Endodermal cell (in vitro differentiated cells): ENCODE measurements around the gene HOTAIR. TPM values are rescaled to one million over a fixed set of nuclear protein-coding genes. Genes with fewer than 3 reads are reported as not detected.

ENCODE experiments used
- DNase-seq: peaks from one replicate; pipeline ENCODE4 v3.0.0-alpha.2; 2017
- H3K27ac ChIP-seq: 2 replicates; pipeline ENCODE4 v1.5.1; 2013; ENCODE audit warnings: mild to moderate bottlenecking, low read depth, low read length, moderate library complexity
- H3K27me3 ChIP-seq: 2 replicates; pipeline ENCODE4 v1.6.1; 2013; ENCODE audit warnings: mild to moderate bottlenecking, low read length, moderate library complexity; ENCODE audit not compliant: insufficient read depth, control insufficient read depth, poor library complexity, severe bottlenecking
- H3K36me3 ChIP-seq: 2 replicates; pipeline ENCODE4 v1.7.0; 2013; ENCODE audit warnings: mild to moderate bottlenecking, low read length, moderate library complexity; ENCODE audit not compliant: control insufficient read depth, insufficient read depth
- H3K4me1 ChIP-seq: one replicate; pipeline ENCODE4 v1.7.0; 2013; ENCODE audit warnings: low read length; ENCODE audit not compliant: control insufficient read depth, insufficient read depth
- H3K4me3 ChIP-seq: 2 replicates; pipeline ENCODE4 v1.5.1; 2013; ENCODE audit warnings: mild to moderate bottlenecking, low read length, moderate library complexity
- H3K9ac ChIP-seq: 2 replicates; pipeline ENCODE4 v1.6.1; 2013; ENCODE audit warnings: mild to moderate bottlenecking, low read length, moderate library complexity; ENCODE audit not compliant: poor library complexity, severe bottlenecking; ENCODE audit errors: extremely low read depth
- H3K9me3 ChIP-seq: 2 replicates; pipeline ENCODE4 v1.6.1; 2013; ENCODE audit warnings: mild to moderate bottlenecking, low read length, moderate library complexity; ENCODE audit not compliant: control insufficient read depth
- H3K27ac Mint-ChIP-seq: 2 replicates; pipeline ENCODE4 v1.8.0; 2020; ENCODE audit warnings: mixed read lengths
- H3K27me3 Mint-ChIP-seq: 2 replicates; pipeline ENCODE4 v1.8.0; 2021; ENCODE audit warnings: mild to moderate bottlenecking, mixed read lengths; ENCODE audit not compliant: insufficient read depth
- H3K36me3 Mint-ChIP-seq: 2 replicates; pipeline ENCODE4 v1.8.0; 2020; ENCODE audit warnings: low read depth, mixed read lengths
- H3K4me1 Mint-ChIP-seq: 2 replicates; pipeline ENCODE4 v1.8.0; 2020; ENCODE audit warnings: mixed read lengths
- H3K4me3 Mint-ChIP-seq: 2 replicates; pipeline ENCODE4 v1.8.0; 2020; ENCODE audit warnings: mild to moderate bottlenecking, moderate library complexity, mixed read lengths
- H3K9me3 Mint-ChIP-seq: 2 replicates; pipeline ENCODE4 v1.8.0; 2020; ENCODE audit warnings: mild to moderate bottlenecking, mixed read lengths
- CTCF ChIP-seq: fragments of 200-600 bp; sonication (generic); conservative IDR thresholded peaks from 2 replicates; pipeline ENCODE4 v1.5.0; 2021; ENCODE audit warnings: antibody characterized with exemption, mild to moderate bottlenecking
- WGBS, 2 experiments: methylation state at CpG; one replicate each; pipeline versions ENCODE4 v1.1.5 to v1.1.7; 2013; ENCODE audit warnings: missing lambda C conversion rate in 2 of 2, mixed read lengths in 1 of 2; ENCODE audit not compliant: insufficient coverage in 1 of 2, insufficient read length in 1 of 2; 5-methylcytosine and 5-hydroxymethylcytosine counted together
- total RNA-seq, 2 donors: library from RNA; stranded (reverse); fragmentation: NEBNext Ultra II Directional in 1 of 2; extraction: Animal tissue kit (Norgen Biotek cat#: 25700) in 1 of 2; gene quantifications; 2 replicates in 1 of 2; 3 replicates in 1 of 2; pipeline ENCODE4 v1.2.1, GENCODE V29; 2021

Gene HOTAIR
- total RNA-seq, 2 donors from 2014 or later: not detected

GRCh38 chr12:54017027-54017788, 42.5 kb upstream of the HOTAIR start:
- Mint-ChIP-seq H3K4me1 (peaks cover 13% of the 10 kb centered on the region), H3K9me3 (peaks cover 3% of the 10 kb centered on the region), H3K36me3 (no peaks in the 10 kb centered on the region), H3K4me3 (peak overlapping the region; percentile 47), H3K27ac (no peak overlapping the region), H3K27me3 (peaks cover 99% of the 10 kb centered on the region)
- Histone ChIP-seq H3K4me3 (peak overlapping the region; percentile 56), H3K9ac (no peak overlapping the region), H3K4me1 (no peaks in the 10 kb centered on the region), H3K27ac (no peak overlapping the region), H3K9me3 (no peaks in the 10 kb centered on the region), H3K36me3 (no peaks in the 10 kb centered on the region), H3K27me3 (peaks cover 100% of the 10 kb centered on the region)
- peak; percentile 76 for DNase-seq
- peak; percentile 16 for TF ChIP-seq CTCF
- WGBS, 2 experiments: 5 to 9% methylated on average over 11 to 21 of the region's 24 CpGs

DNA sequence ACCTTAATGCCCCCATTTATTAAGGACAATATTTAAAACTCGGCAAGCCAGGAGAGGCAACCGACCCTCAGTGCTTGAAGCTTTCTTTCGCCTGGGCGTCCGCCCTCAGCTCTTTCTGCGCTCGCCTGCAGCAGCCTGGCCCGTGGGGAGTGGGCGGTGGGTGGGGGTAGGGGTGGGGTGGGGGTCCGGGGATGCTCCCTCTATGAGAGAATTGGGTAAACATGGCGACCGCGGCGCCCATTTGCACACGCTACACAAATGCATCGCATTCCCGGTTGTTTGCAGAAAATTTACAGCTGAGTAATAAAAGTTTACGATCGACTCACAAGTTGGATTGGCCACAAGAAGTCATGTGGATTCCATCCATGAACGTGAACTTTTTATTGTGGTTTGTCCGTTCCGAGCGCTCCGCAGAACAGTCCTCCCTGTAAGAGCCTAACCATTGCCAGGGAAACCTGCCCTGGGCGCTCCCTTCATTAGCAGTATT, 41.8 kb upstream of the HOTAIR start:
- peaks cover 10% of the 10 kb centered on the region for H3K4me1 Mint-ChIP-seq
- no peaks in the 10 kb centered on the region for H3K9me3 ChIP-seq
- no peak overlapping the region for H3K27ac Mint-ChIP-seq
- H3K4me3 ChIP-seq: no peak overlapping the region
- H3K27ac ChIP-seq: no peak overlapping the region
- peak; percentile 68 for DNase-seq
- H3K4me1 ChIP-seq: no peaks in the 10 kb centered on the region
- WGBS, 2 experiments: 7 to 8% methylated on average over 15 to 21 of the region's 25 CpGs
- H3K9ac ChIP-seq: no peak overlapping the region
- no peak for TF ChIP-seq CTCF
- H3K4me3 Mint-ChIP-seq: no peak overlapping the region
- no peaks in the 10 kb centered on the region for H3K36me3 ChIP-seq
- peaks cover 3% of the 10 kb centered on the region for H3K9me3 Mint-ChIP-seq
- no peaks in the 10 kb centered on the region for H3K36me3 Mint-ChIP-seq
- peaks cover 99% of the 10 kb centered on the region for H3K27me3 Mint-ChIP-seq
- H3K27me3 ChIP-seq: peaks cover 100% of the 10 kb centered on the region

GRCh38 chr12:54016051-54016450, 41.3 kb upstream of the HOTAIR start:
- peaks cover 100% of the 10 kb centered on the region for H3K27me3 ChIP-seq
- no peaks in the 10 kb centered on the region for H3K36me3 Mint-ChIP-seq
- WGBS, 2 experiments: 17 to 21% methylated on average over 1 to 2 of the region's 3 CpGs
- no peak for DNase-seq
- no peak overlapping the region for H3K27ac ChIP-seq
- H3K27ac Mint-ChIP-seq: no peak overlapping the region
- peaks cover 6% of the 10 kb centered on the region for H3K4me1 Mint-ChIP-seq
- peaks cover 99% of the 10 kb centered on the region for H3K27me3 Mint-ChIP-seq
- H3K4me3 ChIP-seq: no peak overlapping the region
- H3K9me3 ChIP-seq: no peaks in the 10 kb centered on the region
- no peaks in the 10 kb centered on the region for H3K4me1 ChIP-seq
- H3K9me3 Mint-ChIP-seq: peaks cover 3% of the 10 kb centered on the region
- H3K36me3 ChIP-seq: no peaks in the 10 kb centered on the region
- H3K4me3 Mint-ChIP-seq: no peak overlapping the region
- no peak for TF ChIP-seq CTCF
- no peak overlapping the region for H3K9ac ChIP-seq
